DMS153 treated with DMSO at 0.1 percent for 48 hours (cell line): ENCODE measurements around the gene MICAL3.
A peak's percentile ranks its signal among the peaks of the same experiment; 100 is the strongest.

Source experiments
- DNase-seq: peaks from one replicate; lab custom pipeline; 2025; ENCODE audit not compliant: unreplicated experiment; lab: John Stamatoyannopoulos, UW

MICAL3 gene

GRCh38 chr22:17956630-17957029 is 67.7 kb downstream of the MICAL3 start:
- no peak for DNase-seq

GRCh38 chr22:17955590-17956379 is 68.6 kb downstream of the MICAL3 start:
- no peak for DNase-seq

- no peak for DNase-seq
Measured at GRCh38 chr22:17954860-17955587, 69.3 kb downstream of the MICAL3 start.

- no peak for DNase-seq
Measured at GRCh38 chr22:17954200-17954859, 70.0 kb downstream of the MICAL3 start.

GRCh38 chr22:17953147-17953546 is 71.2 kb downstream of the MICAL3 start:
- no peak for DNase-seq

GRCh38 chr22:17952273-17952801 is 72.0 kb downstream of the MICAL3 start:
- no peak for DNase-seq

GRCh38 chr22:17951315-17951714 is 73.0 kb downstream of the MICAL3 start:
- DNase-seq = no peak

- no peak for DNase-seq
Measured at GRCh38 chr22:17950651-17951214, 73.6 kb downstream of the MICAL3 start.

GRCh38 chr22:17949642-17950473 is 74.5 kb downstream of the MICAL3 start:
- no peak for DNase-seq

- no peak for DNase-seq
Measured at GRCh38 chr22:17948101-17948500, 76.3 kb downstream of the MICAL3 start.

- peak; percentile 61 for DNase-seq
Measured at GRCh38 chr22:17946662-17947367, 77.5 kb downstream of the MICAL3 start.

GRCh38 chr22:17945888-17946648 is 78.3 kb downstream of the MICAL3 start:
- peak; percentile 50 for DNase-seq

GRCh38 chr22:17945156-17945887 is 79.0 kb downstream of the MICAL3 start:
- DNase-seq = no peak

- no peak for DNase-seq
Measured at GRCh38 chr22:17944256-17944655, 80.1 kb downstream of the MICAL3 start.

GRCh38 chr22:17943533-17944249 is 80.7 kb downstream of the MICAL3 start:
- DNase-seq = no peak

- DNase-seq = no peak
Measured at GRCh38 chr22:17942721-17943120, 81.6 kb downstream of the MICAL3 start.

- DNase-seq = no peak
Measured at GRCh38 chr22:17941471-17942406, 82.6 kb downstream of the MICAL3 start.
